GM19324 (cell line): ENCODE measurements around the gene PNMA6F.
"Not testable (repeated sequence)": the region's sequence is repeated elsewhere in the genome, so short reads cannot be mapped to it uniquely, and the experiment has no call there.

Source experiments
- ATAC-seq: cut with Tn5 transposase; IDR thresholded peaks from one replicate; pipeline ENCODE4 v1.9.1; 2021; ENCODE audit warnings: mild to moderate bottlenecking, moderate library complexity; ENCODE audit not compliant: unreplicated experiment, low FRiP score

PNMA6F gene

DNA sequence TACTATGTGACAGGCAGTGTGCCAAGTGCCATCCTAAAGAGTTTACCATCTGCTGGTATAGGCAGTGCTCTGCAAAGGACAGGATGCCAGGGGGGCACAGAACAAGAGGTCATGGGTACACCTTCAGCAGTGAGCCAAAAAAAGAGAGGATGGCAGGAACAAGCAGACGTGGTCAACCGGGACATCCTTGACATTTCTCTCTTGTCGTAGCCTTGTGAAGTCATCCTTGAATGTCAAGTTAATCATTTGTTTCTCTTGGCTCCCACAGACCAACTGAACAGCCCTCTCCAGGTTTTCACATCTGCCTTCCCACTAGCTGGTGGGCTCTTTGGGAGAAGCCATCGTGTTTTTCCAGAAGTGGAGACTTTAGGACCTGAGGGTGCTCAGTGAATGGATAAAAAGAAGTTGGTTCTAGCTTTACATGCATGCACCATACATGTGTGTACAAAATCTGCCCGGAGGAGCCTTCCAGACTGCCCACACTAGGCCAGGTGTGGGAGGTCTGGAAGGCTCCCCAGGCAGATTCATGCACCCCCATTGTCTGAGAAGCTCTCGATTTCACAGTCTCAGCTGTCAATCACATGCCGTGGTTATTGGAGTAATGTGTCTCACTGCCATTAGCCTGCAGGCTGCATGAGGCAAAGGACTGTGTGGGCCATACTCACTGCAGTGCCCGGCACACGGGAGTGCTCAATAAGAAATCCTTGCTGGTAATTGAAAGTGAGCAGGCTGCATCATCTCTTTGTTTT lies 16.4 kb downstream of the PNMA6F start:
- ATAC-seq, result no peak

DNA sequence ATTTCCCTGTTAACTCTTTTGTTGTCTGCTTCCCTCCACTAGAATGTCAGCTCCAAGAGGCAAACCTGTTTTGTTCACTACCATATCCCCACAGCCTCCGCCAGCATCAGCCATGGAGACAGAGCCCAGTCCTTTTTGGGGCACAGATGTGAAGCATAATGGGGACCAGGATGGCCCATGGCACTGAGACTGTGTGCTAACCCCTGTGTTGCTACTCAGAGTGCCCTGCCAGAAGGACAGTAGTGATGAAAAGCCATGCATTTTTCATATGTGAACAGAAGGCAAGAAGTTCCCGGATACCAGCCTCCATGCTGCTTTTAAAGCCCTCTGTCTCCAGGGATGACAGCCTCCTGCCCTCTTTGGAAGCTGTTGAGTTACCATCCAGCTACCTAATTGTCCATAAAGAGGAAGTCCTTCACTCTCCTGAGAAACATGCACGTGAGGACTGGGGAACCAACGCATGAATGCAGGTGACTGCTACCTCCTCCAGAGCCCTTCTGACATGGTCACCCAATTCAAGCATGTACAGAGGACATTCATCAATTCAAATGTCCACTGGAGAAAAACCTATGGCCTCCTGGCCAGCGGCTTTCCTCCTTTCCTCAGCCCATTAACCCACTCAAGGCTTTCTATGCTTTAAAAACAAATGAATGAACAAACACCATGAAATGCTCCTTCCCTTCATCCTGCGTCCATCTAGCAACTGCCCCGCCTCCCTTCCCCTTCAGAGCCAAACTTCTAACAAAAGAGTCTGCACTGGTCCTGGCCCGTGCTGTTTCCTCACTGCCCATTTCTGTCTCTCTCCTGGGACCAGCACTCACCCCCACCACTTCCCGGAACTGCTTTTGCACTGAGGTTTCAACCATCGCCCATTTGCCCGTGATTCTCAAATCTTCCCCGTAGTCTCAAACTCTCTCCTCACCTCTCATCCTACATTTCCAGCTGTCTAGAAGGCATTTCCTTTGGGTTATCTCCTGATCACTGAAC lies 18.0 kb downstream of the PNMA6F start:
- no peak for ATAC-seq

DNA sequence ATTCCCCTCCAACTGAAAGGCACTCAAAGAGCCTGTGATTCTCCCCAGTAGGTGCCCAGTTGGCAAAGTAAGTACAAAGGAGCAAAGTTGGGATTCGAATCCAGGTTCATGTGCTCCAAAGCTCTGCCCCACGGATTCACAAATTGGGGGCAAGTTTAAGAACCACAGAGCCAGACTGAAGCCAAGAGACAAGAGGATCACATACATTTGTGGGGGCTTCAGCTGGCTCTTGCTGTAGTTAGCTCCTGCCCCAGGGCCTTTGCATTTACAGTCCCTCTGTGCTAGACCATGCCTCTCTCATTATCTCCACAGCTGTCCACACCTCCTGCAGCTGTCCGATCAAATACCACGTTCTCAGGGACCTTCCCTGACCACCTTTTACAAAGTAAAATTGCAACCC lies 18.8 kb downstream of the PNMA6F start:
- ATAC-seq, result no peak

DNA sequence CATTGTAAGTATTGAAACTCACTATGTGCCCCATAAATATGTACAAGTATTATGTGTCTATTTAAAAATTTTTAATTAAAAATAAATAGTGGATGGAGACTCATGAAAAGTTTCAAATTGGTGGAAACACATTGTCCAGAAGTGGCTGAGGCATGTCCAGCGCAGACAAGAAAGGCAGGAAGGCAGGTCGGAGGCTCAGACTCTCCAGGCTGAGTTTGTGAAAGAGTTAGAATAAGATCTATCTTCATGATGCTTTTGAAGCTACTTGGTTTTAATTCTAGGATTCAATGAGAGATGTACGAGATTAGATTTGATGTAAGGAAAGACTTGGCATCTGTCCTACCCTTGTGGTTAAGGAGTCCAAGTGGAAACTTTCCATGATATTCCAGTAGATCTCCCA lies 19.8 kb downstream of the PNMA6F start:
- ATAC-seq, result no peak

DNA sequence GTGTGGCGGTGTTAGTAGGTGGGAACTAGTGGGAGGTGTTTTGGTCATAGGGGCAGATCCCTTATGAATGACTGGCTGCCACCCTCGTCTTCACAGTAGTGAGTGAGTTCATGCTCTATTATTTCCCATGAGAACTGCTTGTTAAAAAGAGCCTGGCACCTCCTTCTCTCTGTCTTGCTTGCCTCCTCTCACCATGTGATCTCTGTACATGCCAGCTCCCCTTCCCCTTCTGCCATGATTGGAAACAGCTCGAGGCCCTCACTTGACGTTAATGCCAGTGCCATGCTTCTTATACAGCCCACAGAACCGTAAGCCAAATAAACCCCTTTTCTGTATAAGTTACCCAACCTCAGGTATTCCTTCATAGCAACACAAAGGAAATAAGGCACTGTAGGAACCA lies 21.7 kb downstream of the PNMA6F start:
- ATAC-seq, result no peak

DNA sequence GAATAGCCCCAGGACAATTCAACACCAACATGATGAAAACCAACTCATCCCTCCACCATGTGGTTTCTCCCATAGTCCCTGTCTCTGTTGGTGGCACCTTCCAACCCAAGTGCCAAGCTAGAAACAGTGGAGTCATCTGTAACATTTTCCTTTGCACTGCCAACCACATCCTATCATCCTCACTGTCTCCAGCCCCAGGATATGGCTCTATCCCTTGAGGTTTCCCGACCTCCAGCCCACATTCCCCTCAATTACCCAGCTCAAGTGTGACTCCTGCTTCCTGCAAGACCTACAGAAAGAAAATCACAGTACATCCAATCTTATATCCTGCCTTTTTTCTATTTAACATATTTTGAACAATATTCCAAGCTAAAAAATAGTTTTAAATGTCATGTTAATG lies 24.2 kb downstream of the PNMA6F start:
- no peak for ATAC-seq

DNA sequence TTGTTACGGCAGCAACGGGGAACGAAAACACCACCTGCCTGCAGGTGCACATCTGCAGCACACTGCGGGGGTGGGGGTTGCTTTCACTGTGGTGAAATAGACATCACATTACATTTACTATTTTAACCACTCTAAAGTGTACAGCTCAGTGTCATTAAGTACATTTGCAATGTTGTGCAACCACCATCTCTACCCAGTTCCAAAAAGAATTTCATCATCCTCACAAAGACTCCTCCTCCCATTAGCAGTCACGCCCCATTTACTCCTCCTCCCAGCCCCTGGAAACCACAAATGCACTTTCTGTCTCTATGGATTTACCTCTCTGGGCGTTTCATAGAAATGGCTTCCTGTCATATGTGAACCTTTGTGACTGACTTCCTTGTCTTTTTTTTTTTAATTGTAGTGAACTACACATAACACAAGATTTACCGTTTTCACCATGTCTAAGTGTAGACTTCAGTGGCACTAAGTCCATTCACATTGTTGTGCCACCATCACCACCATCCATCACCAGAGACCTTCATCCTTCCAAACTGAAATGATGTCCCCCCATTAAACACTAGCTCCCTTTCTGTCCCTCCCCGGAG lies 28.0 kb downstream of the PNMA6F start:
- ATAC-seq, result not testable (repeated sequence)

DNA sequence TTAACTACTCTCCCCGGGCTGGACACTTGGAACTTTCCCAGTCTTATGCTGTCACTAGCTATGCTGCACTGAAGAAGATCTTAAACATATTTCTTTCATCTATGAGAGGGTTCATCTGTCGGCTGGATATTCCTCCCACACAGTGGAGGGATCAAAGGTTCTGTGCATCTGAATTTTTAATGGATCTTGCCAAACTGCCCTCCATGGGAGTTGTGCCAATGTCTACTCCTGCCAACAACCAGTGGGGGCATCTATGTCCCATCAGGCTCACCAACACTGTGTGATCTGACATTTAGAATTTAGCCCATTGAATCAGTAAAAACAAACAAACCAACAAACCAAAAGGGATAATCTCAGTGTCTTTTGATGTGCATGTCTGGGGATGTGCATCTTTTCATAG lies 32.8 kb downstream of the PNMA6F start:
- not testable (repeated sequence) for ATAC-seq

DNA sequence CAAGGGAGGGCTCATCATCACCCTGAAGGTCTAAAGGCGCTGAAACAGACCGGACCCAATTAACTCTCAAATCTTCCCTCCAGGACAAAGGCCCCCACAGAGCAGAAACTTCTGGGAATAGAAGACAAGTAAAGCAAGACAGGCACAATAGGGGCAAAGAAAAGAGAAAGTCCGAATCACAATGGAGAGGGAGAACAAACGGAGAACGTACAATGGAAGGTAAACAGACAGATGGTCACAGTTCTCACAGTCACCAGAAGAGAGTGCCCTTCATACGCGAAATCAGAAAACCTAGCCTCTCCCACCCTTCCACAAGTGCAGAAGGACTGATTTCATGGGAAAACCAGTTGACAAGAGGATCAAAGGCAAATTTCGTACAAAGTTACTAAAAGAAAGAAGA lies 35.9 kb downstream of the PNMA6F start:
- not testable (repeated sequence) for ATAC-seq

DNA sequence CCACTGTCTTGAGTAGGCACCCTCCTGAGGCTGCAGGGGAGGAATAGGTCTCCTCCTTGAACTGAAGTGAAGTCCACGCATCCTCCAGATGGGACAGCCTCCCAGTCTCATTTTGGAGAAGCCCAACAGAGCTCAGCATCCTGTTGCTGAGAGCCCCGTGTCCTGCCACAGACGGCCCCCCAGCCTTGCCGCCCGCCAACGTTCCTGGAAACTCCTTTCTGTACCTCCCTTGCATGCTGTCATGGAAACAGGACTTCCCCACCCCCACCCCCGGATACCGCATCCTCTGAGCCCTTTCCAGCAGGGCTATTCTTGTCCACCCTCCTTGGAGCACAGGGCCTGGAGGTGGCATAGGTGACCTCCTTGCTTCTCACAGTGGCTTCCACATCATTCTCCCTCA lies 37.6 kb downstream of the PNMA6F start:
- ATAC-seq, result not testable (repeated sequence)

DNA sequence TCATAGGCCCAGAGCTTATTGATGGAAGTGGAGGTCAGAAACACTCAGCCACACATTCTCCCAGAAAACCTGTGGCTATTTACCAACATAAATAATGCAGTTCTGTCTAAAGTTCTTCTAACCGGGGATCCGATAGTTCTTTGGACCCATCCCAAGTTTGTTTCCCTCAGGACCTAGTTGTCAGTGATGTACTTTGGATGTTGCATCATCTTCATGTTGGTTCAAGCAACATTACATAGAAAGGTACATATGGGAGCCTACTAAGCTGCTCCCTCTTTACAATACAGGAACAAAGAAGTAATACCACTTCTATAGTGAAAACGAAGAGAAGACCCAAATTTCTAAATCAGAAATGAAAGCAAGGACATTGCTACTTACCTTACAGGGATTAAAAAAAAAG lies 39.8 kb downstream of the PNMA6F start:
- ATAC-seq, result not testable (repeated sequence)

DNA sequence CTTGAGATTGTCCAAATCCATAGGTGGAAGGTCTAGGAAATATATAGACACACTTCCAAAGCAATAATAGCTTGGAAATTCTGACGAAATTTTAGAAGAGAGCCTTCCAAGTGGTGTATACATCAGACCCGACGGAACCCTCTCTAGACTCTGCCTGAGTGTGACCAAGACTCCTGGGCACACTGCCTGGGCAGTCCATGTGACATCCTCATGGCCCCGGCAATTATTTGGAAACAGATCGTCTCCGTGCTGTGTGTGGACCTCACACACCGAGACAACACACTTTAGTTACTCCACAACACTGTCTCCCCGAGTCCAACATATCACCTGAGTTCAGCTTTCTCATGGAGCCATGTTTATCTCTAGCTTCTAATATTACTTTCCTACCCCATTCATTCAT lies 42.3 kb downstream of the PNMA6F start:
- not testable (repeated sequence) for ATAC-seq

DNA sequence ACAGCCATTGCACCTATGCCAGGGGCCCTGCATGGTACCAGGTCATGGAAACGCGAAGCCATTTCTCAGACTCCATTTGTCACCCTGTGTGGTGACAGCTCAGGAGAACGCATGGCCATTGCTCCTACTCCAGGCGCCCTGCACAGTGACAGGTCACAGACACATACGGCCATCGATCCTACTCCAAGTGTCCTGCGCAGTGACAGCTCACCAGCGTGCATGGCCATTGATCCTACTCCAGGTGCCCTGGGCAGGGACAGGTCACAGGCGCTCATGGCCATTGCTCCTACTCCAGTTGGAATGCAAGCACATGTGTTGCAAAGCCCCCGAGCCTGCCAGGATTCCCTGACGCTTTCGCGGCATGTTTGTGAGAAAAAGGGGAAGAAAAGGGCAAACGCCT lies 45.5 kb downstream of the PNMA6F start:
- ATAC-seq, result not testable (repeated sequence)

DNA sequence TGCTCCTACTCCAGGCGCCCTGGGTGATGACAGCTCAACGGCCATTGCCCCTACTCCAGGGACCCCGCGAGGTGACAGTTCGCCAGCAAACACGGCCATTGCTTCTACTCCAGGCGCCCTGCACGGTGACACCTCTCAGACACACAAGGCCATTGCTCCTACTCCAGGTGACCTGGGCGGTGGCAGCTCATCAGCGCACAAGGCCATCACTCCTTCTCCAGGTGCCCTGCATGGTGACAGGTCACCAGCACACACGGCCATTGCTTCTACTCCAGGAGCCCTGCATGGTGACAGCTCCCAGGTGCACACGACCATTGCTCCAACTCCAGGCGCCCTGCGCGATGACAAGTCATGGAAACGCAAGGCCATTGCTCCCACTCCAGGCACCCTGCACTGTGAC lies 46.1 kb downstream of the PNMA6F start:
- not testable (repeated sequence) for ATAC-seq

DNA sequence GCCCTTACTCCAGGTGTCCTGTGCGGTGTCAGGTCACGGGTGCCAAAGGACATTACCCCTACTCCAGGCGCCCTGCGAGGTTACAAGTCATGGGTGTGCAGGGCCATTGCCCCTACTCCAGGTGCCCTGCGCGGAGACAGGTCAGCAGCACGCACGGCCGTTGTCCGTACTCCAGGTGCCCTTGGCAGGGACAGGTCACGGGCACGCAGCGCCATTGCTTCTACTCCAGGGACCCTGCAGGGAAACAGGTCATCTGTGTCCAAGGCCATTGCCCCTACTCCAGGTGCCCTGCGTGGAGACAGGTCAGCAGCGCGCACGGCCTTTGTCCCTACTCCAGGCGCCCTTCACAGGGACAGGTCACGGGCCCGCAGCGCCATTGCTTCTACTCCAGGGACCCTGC lies 49.0 kb downstream of the PNMA6F start:
- ATAC-seq, result not testable (repeated sequence)

DNA sequence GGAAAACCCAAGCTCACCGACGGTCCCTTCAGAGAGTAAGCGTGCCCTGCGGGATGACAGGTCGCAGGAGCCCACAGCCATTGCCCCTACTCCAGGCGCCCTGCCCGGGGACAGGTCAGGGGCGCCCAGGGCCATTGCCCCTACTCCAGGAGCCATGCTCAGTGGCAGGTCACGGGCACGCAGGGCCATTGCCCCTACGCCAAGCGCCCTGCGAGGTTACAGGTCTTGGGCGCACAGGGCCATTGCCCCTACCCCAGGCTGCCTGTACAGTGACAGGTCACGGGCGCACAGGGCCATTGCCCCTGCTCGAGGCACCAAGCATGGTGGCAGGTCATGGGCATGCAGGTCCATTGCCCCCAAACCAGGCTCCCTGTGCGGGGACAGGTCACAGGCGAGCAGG lies 49.5 kb downstream of the PNMA6F start:
- not testable (repeated sequence) for ATAC-seq
